NCI-H526 treated with DMSO at 0.1 percent for 48 hours (cell line): ENCODE results near the gene COL23A1.

Experiments
- DNase-seq: peaks from one replicate; lab custom pipeline; 2025; lab: John Stamatoyannopoulos, UW

COL23A1 gene

GRCh38 chr5:178360222-178360925, 229.8 kb downstream of the COL23A1 start:
- no peak for DNase-seq

GRCh38 chr5:178359738-178360137, 230.5 kb downstream of the COL23A1 start:
- DNase-seq = no peak

GRCh38 chr5:178357678-178358077, 232.5 kb downstream of the COL23A1 start:
- DNase-seq = no peak

- no peak for DNase-seq
These were observed 233.1 kb downstream of the COL23A1 start for GRCh38 chr5:178357121-178357521.

- no peak for DNase-seq
These were observed 233.7 kb downstream of the COL23A1 start for GRCh38 chr5:178356431-178356872.

GRCh38 chr5:178355671-178356070, 234.5 kb downstream of the COL23A1 start:
- DNase-seq = no peak

- DNase-seq = no peak
These were observed 236.7 kb downstream of the COL23A1 start for GRCh38 chr5:178353461-178353860.

- no peak for DNase-seq
These were observed 238.2 kb downstream of the COL23A1 start for GRCh38 chr5:178352035-178352349.

- no peak for DNase-seq
These were observed 238.8 kb downstream of the COL23A1 start for GRCh38 chr5:178351221-178352034.

- no peak for DNase-seq
These were observed 239.6 kb downstream of the COL23A1 start for GRCh38 chr5:178350361-178351220.

- no peak for DNase-seq
These were observed 240.4 kb downstream of the COL23A1 start for GRCh38 chr5:178349625-178350353.

- no peak for DNase-seq
These were observed 241.1 kb downstream of the COL23A1 start for GRCh38 chr5:178349075-178349511.

- DNase-seq = no peak
These were observed 241.7 kb downstream of the COL23A1 start for GRCh38 chr5:178348356-178349074.

GRCh38 chr5:178347956-178348355, 242.2 kb downstream of the COL23A1 start:
- DNase-seq = no peak

- no peak for DNase-seq
These were observed 243.4 kb downstream of the COL23A1 start for GRCh38 chr5:178346607-178347334.

GRCh38 chr5:178343306-178343705, 246.9 kb downstream of the COL23A1 start:
- DNase-seq = no peak

GRCh38 chr5:178341851-178342140, 248.4 kb downstream of the COL23A1 start:
- DNase-seq = no peak

GRCh38 chr5:178341091-178341850, 248.9 kb downstream of the COL23A1 start:
- no peak for DNase-seq

GRCh38 chr5:178340637-178341036, 249.6 kb downstream of the COL23A1 start:
- DNase-seq = no peak

GRCh38 chr5:178340187-178340586, 250.0 kb downstream of the COL23A1 start:
- no peak for DNase-seq
